ENCODE measurements around the gene GUCA1A.

The GUCA1A gene

GRCh38 chr6:42125663-42126062, 47.5 kb upstream of the GUCA1A start:
- H3K9ac ChIP-seq (ENCODE audit: low read length): no peak overlapping the region
- H3K36me3 ChIP-seq (replicated peaks; ENCODE audit: low read depth, low read length): no peaks in the 10 kb centered on the region
- H3K4me3 ChIP-seq (ENCODE audit: low read length): no peak overlapping the region

GRCh38 chr6:42128460-42129359, 44.5 kb upstream of the GUCA1A start:
- no peak for TF ChIP-seq EZH2phosphoT487 (IDR thresholded peaks at IDR 0.05; ENCODE audit: low read depth)
- no peak for TF ChIP-seq CTCF (IDR thresholded peaks at IDR 0.05; ENCODE audit: low read depth, low read length)
- no peaks in the 10 kb centered on the region for H4K20me1 ChIP-seq (ENCODE audit: insufficient read depth, low read length)
- no peaks in the 10 kb centered on the region for H3K9me3 ChIP-seq (ENCODE audit: insufficient read depth, low read length)
- no peak overlapping the region for H3K4me3 ChIP-seq (ENCODE audit: low read length)
- no peaks in the 10 kb centered on the region for H3K36me3 ChIP-seq (replicated peaks; ENCODE audit: low read depth, low read length)
- H3K27ac ChIP-seq (ENCODE audit: low read length): no peak overlapping the region
- H3K9ac ChIP-seq (ENCODE audit: low read length): no peak overlapping the region
- no peak overlapping the region for H3K4me2 ChIP-seq (ENCODE audit: low read length)
- no peaks in the 10 kb centered on the region for H3K27me3 ChIP-seq (ENCODE audit: low read depth, low read length)
- no peaks in the 10 kb centered on the region for H3K79me2 ChIP-seq (ENCODE audit: low read length)
- H3K4me1 ChIP-seq (ENCODE audit: low read length): no peaks in the 10 kb centered on the region
- no peak overlapping the region for H2AFZ ChIP-seq (ENCODE audit: low read depth, low read length)

More at GRCh38 chr6:42125663-42126062, 47.5 kb upstream of the GUCA1A start:
- no peaks in the 10 kb centered on the region for H3K9me3 ChIP-seq (ENCODE audit: insufficient read depth, low read length)
- H3K4me2 ChIP-seq (ENCODE audit: low read length): no peak overlapping the region
- no peak overlapping the region for H3K27ac ChIP-seq (ENCODE audit: low read length)
- TF ChIP-seq EZH2phosphoT487 (IDR thresholded peaks at IDR 0.05; ENCODE audit: low read depth) (no peak), CTCF (IDR thresholded peaks at IDR 0.05; ENCODE audit: low read depth, low read length) (no peak)
- no peaks in the 10 kb centered on the region for H4K20me1 ChIP-seq (ENCODE audit: insufficient read depth, low read length)
- H2AFZ ChIP-seq (ENCODE audit: low read depth, low read length): no peak overlapping the region
- H3K79me2 ChIP-seq (ENCODE audit: low read length): no peaks in the 10 kb centered on the region
- no peaks in the 10 kb centered on the region for H3K4me1 ChIP-seq (ENCODE audit: low read length)
- no peaks in the 10 kb centered on the region for H3K27me3 ChIP-seq (ENCODE audit: low read depth, low read length)

GRCh38 chr6:42129360-42129676, 43.8 kb upstream of the GUCA1A start:
- H3K9ac ChIP-seq (ENCODE audit: low read length): no peak overlapping the region
- no peaks in the 10 kb centered on the region for H3K79me2 ChIP-seq (ENCODE audit: low read length)
- H4K20me1 ChIP-seq (ENCODE audit: insufficient read depth, low read length): no peaks in the 10 kb centered on the region
- H3K27me3 ChIP-seq (ENCODE audit: low read depth, low read length): no peaks in the 10 kb centered on the region
- no peak overlapping the region for H2AFZ ChIP-seq (ENCODE audit: low read depth, low read length)
- TF ChIP-seq CTCF (IDR thresholded peaks at IDR 0.05; ENCODE audit: low read depth, low read length) (no peak), EZH2phosphoT487 (IDR thresholded peaks at IDR 0.05; ENCODE audit: low read depth) (no peak)
- no peaks in the 10 kb centered on the region for H3K4me1 ChIP-seq (ENCODE audit: low read length)
- H3K4me3 ChIP-seq (ENCODE audit: low read length): no peak overlapping the region
- H3K36me3 ChIP-seq (replicated peaks; ENCODE audit: low read depth, low read length): no peaks in the 10 kb centered on the region
- H3K9me3 ChIP-seq (ENCODE audit: insufficient read depth, low read length): no peaks in the 10 kb centered on the region
- no peak overlapping the region for H3K27ac ChIP-seq (ENCODE audit: low read length)
- H3K4me2 ChIP-seq (ENCODE audit: low read length): no peak overlapping the region

- no peak overlapping the region for H3K4me3 ChIP-seq (ENCODE audit: low read length)
- no peak overlapping the region for H3K27ac ChIP-seq (ENCODE audit: low read length)
- H3K4me2 ChIP-seq (ENCODE audit: low read length): no peak overlapping the region
- no peaks in the 10 kb centered on the region for H4K20me1 ChIP-seq (ENCODE audit: insufficient read depth, low read length)
- H3K27me3 ChIP-seq (ENCODE audit: low read depth, low read length): no peaks in the 10 kb centered on the region
- no peaks in the 10 kb centered on the region for H3K9me3 ChIP-seq (ENCODE audit: insufficient read depth, low read length)
- H3K79me2 ChIP-seq (ENCODE audit: low read length): no peaks in the 10 kb centered on the region
- no peaks in the 10 kb centered on the region for H3K36me3 ChIP-seq (replicated peaks; ENCODE audit: low read depth, low read length)
- TF ChIP-seq CTCF (IDR thresholded peaks at IDR 0.05; ENCODE audit: low read depth, low read length) (no peak), EZH2phosphoT487 (IDR thresholded peaks at IDR 0.05; ENCODE audit: low read depth) (no peak)
- H3K4me1 ChIP-seq (ENCODE audit: low read length): peaks cover 16% of the 10 kb centered on the region
- no peak overlapping the region for H2AFZ ChIP-seq (ENCODE audit: low read depth, low read length)
- no peak overlapping the region for H3K9ac ChIP-seq (ENCODE audit: low read length)
Measured at GRCh38 chr6:42131531-42131930, 41.6 kb upstream of the GUCA1A start.

All from OCI-LY3 (cell line).